CD4-positive, alpha-beta T cell treated with Interferon alpha-2 for 1 hour (primary cell): Measurements from ENCODE around the gene CLDN7.
A peak's percentile ranks its signal among the peaks of the same experiment; 100 is the strongest.

ENCODE experiments used
- DNase-seq, 2 donors: peaks; one replicate each; pipeline ENCODE4 v3.0.0-alpha.2; 2020 to 2022

The CLDN7 gene

DNA sequence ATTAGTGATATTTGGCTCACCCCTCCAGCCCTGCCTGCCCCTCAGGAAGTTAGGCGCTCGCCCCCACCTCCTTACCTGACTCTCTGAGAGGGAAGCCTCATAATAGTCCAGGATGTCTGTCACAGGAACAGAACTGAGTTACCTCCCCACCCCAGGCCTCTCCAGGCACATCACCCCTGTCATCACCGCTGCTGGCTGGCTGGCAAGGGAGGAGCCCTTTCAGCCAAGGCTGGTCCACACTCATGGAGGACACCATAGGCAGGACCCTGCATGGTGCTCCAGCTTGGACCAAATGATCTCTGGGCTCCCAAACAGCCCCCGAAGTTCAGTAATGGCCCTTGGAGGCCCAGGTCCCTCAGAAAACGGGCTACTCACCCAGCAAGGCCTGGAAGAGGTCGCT, 44.1 kb downstream of the CLDN7 start:
- no peak for DNase-seq

DNA sequence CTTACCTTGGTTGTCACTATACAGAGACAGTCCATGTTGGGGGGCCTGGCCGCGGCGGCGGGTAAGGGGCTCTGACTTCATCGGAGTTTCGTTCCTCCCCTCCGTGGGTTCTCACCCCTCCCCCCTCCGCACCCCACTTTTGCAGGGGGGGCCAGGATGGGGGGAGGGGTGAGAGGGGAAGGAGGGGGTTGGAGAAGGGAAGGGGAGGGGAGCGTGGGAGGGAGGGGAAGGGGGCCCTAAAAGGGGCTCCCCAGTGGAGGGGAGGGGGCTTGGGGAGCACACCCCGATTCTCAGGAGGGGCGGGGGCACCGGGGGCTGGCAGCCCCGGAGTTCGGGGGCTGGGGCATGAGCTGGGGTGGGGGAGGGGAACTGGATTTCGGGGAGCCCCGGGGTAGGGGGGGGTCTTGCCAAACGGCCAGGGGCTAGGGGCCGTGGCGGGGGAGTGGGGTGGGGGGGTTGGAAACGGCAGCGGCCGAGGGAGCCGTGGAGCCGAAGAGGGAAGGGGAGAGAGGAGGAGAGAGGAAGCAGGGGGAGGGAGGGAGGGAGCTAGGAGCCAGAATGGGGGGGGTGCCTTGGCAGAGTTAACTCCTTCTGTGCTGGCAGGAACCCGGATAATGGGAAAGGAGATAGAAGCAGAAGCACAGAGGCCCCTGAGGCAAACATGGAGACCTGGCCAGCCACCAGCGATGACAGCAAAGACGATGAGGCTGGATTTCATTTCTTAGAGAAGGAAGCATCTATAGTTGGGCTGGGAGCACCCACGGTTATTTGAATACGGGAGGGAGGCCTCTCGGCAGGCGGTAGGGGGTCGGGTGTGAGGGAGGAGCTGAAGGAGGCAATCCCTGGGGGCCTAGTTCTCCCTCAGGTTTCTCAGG, 44.9 kb downstream of the CLDN7 start:
- DNase-seq: no peak

DNA sequence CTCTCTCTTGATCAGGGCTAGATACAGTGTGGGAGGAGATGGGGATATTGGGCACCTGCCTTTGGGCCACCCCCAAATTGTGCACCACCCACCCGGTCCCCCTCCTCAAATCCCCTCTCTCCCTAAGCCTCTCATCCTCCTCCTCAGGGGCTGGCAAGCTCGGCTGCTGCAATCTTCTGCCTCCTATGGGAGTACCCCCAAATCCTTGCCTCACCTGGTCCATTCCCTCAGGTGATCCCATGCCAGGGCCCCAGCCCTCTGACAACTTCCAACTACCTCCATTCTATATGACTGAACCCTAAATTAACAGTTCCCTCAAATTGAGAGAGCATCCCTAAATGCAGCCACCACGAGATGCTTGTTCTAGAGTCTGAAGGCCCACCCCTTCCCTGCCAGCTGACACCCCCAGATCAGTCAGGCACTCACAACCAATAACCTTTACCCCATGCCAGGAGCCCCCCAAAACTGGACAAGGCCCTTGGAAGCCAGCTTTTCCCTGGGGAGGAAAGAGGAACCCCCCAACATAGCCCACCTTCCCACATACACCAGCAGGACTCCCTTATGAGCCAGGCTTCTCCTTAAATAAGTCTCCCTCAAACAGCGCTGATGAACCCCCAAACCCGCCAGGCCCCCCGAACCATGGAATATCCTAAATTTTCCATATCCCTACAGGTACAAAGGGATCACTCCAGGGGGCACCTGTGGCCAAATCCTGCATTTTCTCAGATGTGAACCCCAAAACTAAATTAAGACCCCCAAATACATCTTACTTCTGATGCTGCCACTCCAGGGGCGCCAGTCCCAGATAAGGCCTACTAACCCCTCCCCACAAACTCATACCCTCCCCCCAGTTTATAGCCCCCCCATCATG, 45.8 kb downstream of the CLDN7 start:
- DNase-seq: no peak

DNA sequence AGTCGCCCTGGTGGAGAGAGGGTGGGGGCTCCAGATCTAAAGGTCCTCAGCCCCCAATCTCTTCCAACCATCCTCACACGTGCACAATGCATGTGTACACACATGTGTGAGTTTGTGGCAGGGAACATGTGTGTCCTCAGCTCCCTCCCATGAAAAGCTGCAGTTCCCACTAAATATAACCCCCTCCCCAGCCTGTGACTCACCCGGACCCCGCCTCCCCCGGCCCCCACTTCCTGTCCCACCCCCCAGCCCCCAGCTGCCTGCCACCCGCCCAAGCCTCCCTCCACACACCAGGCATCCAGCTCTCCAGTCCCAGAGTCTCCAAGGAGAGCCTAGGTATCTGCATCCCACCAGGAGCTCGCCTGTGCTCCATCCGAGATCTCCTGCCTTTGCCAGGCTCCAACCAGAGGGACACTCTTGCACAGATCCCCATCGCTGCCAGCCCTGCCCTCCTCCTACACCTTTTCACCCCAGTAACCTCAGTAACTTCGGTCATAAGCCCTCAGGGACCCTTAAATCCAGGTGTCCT, 46.6 kb downstream of the CLDN7 start:
- DNase-seq: no peak

DNA sequence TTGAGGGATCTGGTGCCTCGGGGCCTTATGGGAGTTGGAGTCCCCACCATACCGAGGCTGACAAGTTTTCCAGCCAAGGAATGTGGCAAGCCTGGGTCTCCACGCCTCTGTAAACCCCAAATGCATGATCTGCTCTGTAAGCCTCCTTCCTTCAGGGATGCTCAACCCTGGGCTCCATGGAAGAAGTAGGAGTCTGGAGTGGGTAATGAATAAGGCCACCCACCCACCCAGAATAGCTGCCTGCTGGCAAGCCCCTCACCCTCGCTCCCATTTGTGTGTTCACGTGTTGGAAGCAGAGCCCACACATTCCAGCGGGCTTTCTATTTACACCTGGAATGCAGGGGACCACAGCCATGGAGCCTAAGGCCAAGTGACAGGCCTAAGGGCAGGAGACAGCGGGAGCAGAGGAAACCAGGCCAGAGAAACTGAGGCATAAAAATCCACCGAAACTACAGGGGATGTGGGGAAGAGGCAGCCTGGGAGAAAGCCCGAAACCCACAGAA, 47.1 kb downstream of the CLDN7 start:
- no peak for DNase-seq

DNA sequence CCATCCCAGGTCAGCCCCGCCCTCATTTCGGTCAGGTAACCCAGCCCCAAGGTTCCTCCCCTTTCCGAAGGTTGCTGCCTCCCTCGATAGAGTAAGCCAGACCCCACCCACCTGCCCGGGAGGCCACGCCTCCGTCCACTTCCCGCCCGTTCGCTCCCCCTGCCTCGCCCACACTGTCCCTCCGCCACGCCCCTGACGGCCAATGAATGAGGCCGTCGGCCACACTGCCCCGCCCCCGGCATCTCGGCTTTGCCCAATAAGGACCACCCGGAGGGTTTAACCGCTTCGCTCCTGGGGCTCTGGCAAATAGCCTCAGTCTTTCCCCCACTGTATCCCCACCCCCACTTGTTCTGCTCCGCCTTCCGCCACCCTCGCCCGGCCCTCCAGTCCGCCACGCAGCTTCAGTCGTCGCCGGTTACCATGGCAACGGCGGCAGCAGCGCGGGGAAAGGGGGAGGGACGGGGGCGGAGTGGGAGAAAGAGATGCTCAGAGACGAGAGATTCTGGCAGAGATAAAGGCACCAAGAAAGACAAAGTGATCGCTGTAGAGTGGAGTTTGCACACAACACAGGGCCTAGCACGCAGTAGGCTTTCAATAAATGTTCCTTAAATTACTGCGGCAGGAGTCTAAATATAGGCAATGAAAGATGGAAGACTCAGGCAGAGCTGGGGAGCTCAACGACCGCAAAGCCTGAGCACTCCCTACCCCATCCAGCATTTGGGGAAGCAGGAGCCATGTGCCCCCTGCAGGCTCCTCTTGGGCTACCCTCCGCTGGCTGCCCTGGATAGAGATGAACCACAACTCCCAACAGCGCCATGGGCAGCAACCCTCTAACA, 47.8 kb downstream of the CLDN7 start:
- peak; percentile 99 for DNase-seq

DNA sequence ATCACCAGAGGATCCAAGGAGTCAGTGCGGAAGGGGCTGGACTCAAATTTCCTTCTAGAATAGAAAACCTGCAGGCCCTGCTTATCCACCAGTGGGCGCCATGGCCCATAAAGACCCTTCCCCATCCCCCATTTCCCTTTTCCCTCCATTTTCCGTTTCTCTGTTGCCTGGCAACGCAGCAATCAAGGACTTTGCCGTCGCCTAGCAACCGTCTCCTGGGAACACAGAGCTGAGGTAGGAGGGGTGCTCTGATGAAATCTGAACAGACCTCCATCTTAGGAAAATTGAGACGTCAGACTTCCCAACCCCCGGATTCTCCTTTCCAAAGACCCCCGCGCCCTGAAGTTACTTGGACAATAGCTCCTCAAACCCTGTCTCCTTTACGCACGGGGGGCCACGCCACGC, 48.4 kb downstream of the CLDN7 start:
- peak; percentile 88 to 89 for DNase-seq

DNA sequence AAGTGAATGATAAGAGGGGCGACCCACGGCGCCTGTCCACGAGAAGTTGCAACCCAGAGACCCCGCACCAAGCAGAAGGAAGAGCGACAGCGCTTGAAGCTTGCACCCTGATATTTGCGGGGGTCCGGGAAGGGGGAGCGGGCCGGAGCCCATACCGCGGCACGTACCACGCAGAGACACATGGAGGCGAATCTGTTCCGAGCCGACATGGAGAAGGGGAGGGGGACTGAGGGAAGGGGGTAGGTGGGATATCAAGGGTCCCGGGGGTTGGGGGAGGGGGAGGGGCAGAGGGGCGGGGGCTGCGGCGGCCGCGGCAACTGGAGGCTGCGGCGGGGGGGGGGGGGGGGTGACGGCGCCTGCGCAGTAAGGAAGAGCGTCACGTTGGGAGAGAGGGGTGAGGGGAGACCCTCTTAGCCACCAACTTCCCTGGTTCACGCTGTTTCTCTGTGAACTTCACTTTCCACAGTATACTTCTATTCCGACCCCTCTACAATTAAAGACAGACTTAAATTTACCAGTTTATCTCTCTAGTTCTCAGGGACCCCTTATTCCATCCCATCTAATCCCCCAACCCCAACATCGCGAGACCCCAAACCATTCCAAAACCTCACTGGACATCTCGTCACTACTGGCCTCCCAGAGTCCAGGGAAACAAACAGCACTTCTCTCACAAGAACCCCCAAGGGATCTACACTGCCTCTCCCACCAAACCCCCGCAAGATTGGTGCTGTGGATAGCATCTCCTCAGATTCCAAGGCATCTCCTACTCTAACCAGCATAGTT, 50.6 kb downstream of the CLDN7 start:
- DNase-seq: no peak
